ENCODE measurements around the gene TCF19. TPM values are rescaled to one million over a fixed set of nuclear protein-coding genes. Genes with fewer than 3 reads are reported as not detected.
"Not testable (repeated sequence)": the region's sequence is repeated elsewhere in the genome, so short reads cannot be mapped to it uniquely, and the experiment has no call there.

Gene TCF19
- total RNA-seq, 3 donors from 2014 or later = 2.3 to 8.5 (median 6.1) TPM

DNA sequence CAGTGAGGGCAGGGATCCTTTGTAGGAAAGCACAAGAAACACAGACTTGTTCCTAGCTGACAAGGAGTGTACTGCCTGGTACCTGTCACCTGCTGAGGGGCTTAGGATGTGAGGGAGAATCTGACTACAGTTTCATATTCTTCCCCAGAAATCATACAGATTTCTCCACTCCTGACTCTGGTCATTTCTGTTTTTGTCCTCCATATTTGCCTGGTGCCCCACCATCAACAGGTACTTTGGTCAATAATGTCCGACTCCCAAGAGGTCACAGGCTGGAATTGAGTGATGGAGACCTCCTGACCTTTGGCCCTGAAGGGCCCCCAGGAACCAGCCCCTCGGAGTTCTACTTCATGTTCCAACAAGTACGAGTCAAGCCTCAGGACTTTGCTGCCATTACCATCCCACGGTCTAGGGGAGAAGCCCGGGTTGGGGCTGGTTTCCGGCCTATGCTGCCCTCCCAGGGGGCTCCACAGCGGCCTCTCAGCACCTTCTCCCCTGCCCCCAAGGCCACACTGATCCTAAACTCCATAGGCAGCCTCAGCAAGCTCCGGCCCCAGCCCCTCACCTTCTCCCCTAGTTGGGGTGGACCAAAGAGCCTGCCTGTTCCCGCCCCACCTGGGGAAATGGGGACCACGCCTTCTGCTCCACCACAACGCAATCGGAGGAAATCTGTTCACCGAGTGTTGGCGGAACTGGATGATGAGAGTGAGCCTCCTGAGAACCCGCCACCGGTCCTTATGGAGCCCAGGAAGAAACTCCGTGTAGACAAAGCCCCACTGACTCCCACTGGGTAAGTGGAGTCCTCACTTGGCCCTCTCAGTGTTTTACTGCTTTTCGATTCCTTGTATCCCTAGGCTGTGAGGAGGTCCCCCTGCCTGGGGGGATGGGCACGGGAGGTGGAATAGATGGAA is 3.1 kb downstream of the TCF19 start:
- Histone ChIP-seq H3K27ac (no peak overlapping the region), H3K36me3 (no peaks in the 10 kb centered on the region), H3K4me1 (peaks cover 0 to 10% of the 10 kb centered on the region in 2 donors), H3K4me3 (no peak overlapping the region), H3K27me3 (no peaks in the 10 kb centered on the region), H3K9me3 (no peaks in the 10 kb centered on the region)
- TF ChIP-seq POLR2A (IDR thresholded peaks at IDR 0.05) = no peak
- TF ChIP-seq, protein P1, sequence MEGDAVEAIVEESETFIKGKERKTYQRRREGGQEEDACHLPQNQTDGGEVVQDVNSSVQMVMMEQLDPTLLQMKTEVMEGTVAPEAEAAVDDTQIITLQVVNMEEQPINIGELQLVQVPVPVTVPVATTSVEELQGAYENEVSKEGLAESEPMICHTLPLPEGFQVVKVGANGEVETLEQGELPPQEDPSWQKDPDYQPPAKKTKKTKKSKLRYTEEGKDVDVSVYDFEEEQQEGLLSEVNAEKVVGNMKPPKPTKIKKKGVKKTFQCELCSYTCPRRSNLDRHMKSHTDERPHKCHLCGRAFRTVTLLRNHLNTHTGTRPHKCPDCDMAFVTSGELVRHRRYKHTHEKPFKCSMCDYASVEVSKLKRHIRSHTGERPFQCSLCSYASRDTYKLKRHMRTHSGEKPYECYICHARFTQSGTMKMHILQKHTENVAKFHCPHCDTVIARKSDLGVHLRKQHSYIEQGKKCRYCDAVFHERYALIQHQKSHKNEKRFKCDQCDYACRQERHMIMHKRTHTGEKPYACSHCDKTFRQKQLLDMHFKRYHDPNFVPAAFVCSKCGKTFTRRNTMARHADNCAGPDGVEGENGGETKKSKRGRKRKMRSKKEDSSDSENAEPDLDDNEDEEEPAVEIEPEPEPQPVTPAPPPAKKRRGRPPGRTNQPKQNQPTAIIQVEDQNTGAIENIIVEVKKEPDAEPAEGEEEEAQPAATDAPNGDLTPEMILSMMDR (IDR thresholded peaks at IDR 0.05) = no peak
- no peak for TF ChIP-seq POLR2AphosphoS5 (IDR thresholded peaks at IDR 0.05)
- intact Hi-C loops (cut with DNase I; ENCODE audit: low total_unique reads) = no loop called here
- DNase-seq (ENCODE audit: low spot score in 2 of 2) = no peak

DNA sequence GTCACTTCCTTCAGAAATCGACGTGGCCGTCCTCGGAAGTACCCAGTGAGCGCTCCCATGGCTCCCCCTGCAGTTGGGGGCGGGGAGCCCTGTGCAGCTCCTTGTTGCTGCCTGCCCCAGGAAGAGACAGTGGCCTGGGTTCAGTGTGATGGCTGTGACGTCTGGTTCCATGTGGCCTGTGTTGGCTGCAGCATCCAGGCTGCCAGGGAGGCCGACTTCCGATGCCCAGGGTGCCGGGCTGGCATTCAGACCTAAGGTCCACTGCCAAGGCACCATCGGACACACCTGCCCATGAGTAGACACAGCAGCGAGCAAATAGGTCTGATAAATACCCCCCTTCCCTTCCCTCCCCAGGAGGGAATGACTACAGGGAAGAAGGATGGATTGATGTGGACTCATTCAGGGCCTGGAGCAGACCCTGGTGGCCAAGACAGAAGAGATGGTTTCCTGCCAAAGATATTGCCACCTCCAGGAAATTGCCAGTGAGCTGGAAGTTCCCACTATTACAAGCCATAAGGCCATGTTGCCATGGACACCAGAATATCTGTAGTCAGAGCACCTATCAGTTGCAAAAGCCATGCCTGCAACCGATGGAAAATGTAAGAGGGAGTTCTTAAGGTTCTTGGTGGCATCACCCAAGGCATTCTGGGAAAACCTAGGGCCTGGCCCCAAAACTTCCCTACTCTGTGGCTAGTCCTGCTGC is 4.2 kb downstream of the TCF19 start:
- no peak for DNase-seq (ENCODE audit: low spot score in 2 of 2)
- Histone ChIP-seq H3K27me3 (no peaks in the 10 kb centered on the region), H3K4me1 (peaks cover 0 to 5% of the 10 kb centered on the region in 2 donors), H3K9me3 (no peaks in the 10 kb centered on the region), H3K36me3 (no peaks in the 10 kb centered on the region), H3K4me3 (no peak overlapping the region), H3K27ac (no peak overlapping the region)
- intact Hi-C loops (cut with DNase I; ENCODE audit: low total_unique reads) = no loop called here
- TF ChIP-seq POLR2AphosphoS5 (IDR thresholded peaks at IDR 0.05) (no peak), POLR2A (IDR thresholded peaks at IDR 0.05) (no peak)
- TF ChIP-seq, protein P1 (IDR thresholded peaks at IDR 0.05) = no peak

DNA sequence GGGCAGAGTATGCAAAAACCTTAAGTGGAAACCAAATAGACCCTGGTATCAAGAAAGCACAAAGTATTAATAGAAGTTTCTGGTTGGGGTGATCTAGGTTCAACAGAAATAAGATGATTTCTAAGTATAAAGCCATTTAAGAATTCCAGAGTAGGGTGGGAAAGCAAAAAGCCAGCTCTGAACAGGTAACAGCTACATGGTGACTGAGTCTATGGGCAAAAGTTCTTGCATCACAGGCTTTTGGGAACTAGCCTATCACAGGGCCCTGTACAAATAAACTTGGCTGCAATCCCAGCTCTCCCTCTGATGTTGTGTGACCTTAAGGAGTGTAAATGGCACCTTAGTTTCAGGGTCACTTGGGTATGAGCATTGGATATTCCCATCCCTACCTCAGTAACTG is 5.5 kb downstream of the TCF19 start:
- Histone ChIP-seq H3K27ac (no peak overlapping the region), H3K36me3 (no peaks in the 10 kb centered on the region), H3K9me3 (no peaks in the 10 kb centered on the region), H3K27me3 (no peaks in the 10 kb centered on the region), H3K4me1 (peaks cover 0 to 4% of the 10 kb centered on the region in 2 donors), H3K4me3 (no peak overlapping the region)
- intact Hi-C loops (cut with DNase I; ENCODE audit: low total_unique reads) = no loop called here
- TF ChIP-seq POLR2AphosphoS5 (IDR thresholded peaks at IDR 0.05) (no peak), POLR2A (IDR thresholded peaks at IDR 0.05) (no peak)
- TF ChIP-seq, protein P1 (IDR thresholded peaks at IDR 0.05) = no peak
- no peak for DNase-seq (ENCODE audit: low spot score in 2 of 2)

DNA sequence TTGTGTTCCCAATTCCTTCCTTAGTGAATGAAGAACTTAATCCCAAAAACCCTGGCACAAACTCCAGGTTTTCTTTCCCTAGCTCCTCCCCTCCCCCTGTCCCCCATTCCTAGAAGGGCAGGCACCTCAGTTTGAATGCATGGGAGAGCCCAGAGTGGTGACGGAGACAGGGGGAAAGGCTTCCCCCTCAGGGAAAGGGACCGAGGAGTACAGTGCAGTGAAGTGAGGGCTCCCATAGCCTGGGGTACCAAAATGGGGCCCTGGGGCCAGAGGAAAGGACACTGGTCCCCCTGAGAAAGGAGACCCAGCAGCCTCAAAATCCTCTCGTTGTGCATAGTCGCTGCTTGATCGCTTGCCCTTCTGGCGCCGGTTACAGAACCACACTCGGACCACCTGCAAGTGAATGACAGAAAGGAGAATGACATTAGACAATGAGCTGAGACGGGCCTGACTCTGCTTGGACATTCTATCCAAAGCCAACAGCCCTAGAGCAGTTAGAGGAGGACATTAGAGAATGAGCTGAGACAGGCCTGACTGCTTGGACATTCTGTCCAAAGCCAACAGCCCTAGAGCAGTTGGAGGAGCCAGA is 6.2 kb downstream of the TCF19 start:
- not testable (repeated sequence) for DNase-seq (ENCODE audit: low spot score in 2 of 2)

DNA sequence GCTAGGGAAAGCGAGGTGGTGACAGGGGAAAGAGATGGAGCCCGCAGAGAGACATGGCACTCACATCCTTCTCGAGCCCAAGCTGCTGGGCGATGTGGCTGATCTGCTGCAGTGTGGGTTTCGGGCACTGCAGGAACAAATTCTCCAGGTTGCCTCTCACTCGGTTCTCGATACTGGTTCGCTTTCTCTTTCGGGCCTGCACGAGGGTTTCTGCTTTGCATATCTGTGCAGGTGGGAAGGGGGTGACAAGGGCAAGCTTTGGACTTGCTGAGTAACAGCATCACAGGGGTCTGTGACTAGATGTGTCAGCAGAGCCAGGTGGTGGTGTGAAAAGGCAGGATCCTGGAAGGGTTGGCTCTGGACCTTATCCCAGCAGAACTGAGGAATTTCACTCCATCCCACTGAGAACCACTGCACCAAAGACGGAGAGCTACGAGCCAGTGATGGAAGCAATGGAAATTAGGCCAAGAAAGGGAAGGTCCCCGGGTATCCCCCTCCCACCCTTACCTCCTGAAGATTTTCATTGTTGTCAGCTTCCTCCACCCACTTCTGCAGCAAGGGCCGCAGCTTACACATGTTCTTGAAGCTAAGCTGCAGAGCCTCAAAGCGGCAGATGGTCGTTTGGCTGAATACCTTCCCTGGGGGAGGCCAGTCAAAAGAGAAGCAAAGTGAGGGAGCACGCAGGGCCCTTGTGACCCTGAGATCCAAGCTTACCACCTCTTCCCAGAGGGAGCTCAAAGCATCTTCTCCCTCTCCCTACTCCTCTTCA is 6.9 kb downstream of the TCF19 start:
- H3K9me3 ChIP-seq; H3K27ac ChIP-seq; intact Hi-C loops (cut with DNase I; ENCODE audit: low total_unique reads); H3K36me3 ChIP-seq; H3K4me1 ChIP-seq; H3K4me3 ChIP-seq; H3K27me3 ChIP-seq; DNase-seq (ENCODE audit: low spot score in 2 of 2): not testable (repeated sequence)

More for the DNA sequence above, 6.2 kb downstream of the TCF19 start:
- H3K27ac ChIP-seq; H3K4me1 ChIP-seq; H3K9me3 ChIP-seq; H3K4me3 ChIP-seq; H3K27me3 ChIP-seq; intact Hi-C loops (cut with DNase I; ENCODE audit: low total_unique reads); H3K36me3 ChIP-seq: not testable (repeated sequence)
